Measurements from ENCODE around the gene PDS5B.

PDS5B gene

GRCh38 chr13:32588736-32589135 lies 2.5 kb downstream of the PDS5B start:
- no peak for DNase-seq

- DNase-seq: no peak
Observed at GRCh38 chr13:32589471-32589870, 3.2 kb downstream of the PDS5B start.

- DNase-seq: no peak
Observed at GRCh38 chr13:32590266-32590665, 4.0 kb downstream of the PDS5B start.

- no peak for DNase-seq
Observed at GRCh38 chr13:32592082-32592481, 5.8 kb downstream of the PDS5B start.

GRCh38 chr13:32594157-32594738 lies 8.0 kb downstream of the PDS5B start:
- no peak for DNase-seq

- DNase-seq: no peak
Observed at GRCh38 chr13:32595306-32595705, 9.1 kb downstream of the PDS5B start.

GRCh38 chr13:32600890-32601289 lies 14.6 kb downstream of the PDS5B start:
- DNase-seq: peak in 2 of 3 donors; percentile 3 to 10

- no peak for DNase-seq
Observed at GRCh38 chr13:32609428-32609827, 23.2 kb downstream of the PDS5B start.

GRCh38 chr13:32610538-32610937 lies 24.3 kb downstream of the PDS5B start:
- DNase-seq: no peak

GRCh38 chr13:32610977-32611376 lies 24.7 kb downstream of the PDS5B start:
- DNase-seq: no peak

GRCh38 chr13:32616883-32617511 lies 30.7 kb downstream of the PDS5B start:
- DNase-seq: no peak

- no peak for DNase-seq
Observed at GRCh38 chr13:32622827-32623226, 36.6 kb downstream of the PDS5B start.

GRCh38 chr13:32624441-32624840 lies 38.2 kb downstream of the PDS5B start:
- DNase-seq: no peak

GRCh38 chr13:32627793-32628192 lies 41.5 kb downstream of the PDS5B start:
- DNase-seq: no peak

GRCh38 chr13:32629313-32629712 lies 43.1 kb downstream of the PDS5B start:
- no peak for DNase-seq

- no peak for DNase-seq
Observed at GRCh38 chr13:32629866-32630265, 43.6 kb downstream of the PDS5B start.

- no peak for DNase-seq
Observed at GRCh38 chr13:32632343-32632909, 46.2 kb downstream of the PDS5B start.

- no peak for DNase-seq
Observed at GRCh38 chr13:32636711-32637110, 50.5 kb downstream of the PDS5B start.

- DNase-seq: peak in 2 of 3 donors; percentile 29 to 40
Observed at GRCh38 chr13:32638739-32639138, 52.5 kb downstream of the PDS5B start.

GRCh38 chr13:32639502-32640105 lies 53.4 kb downstream of the PDS5B start:
- DNase-seq: peak; percentile 68 to 74 (median 70)

- DNase-seq: no peak
Observed at GRCh38 chr13:32642316-32642715, 56.1 kb downstream of the PDS5B start.

- no peak for DNase-seq
Observed at GRCh38 chr13:32642858-32643257, 56.6 kb downstream of the PDS5B start.

- peak in 1 of 3 donors; percentile 7 for DNase-seq
Observed at GRCh38 chr13:32645854-32646253, 59.6 kb downstream of the PDS5B start.

GRCh38 chr13:32647926-32648325 lies 61.7 kb downstream of the PDS5B start:
- no peak for DNase-seq
